GM23338 (cell line): Measurements from ENCODE around the gene MAPK7. TPM values are rescaled to one million over a fixed set of nuclear protein-coding genes. Genes with fewer than 3 reads are reported as not detected.

Experiments
- ATAC-seq: fragments of 200-7000 bp; cut with Tn5 transposase; 3 replicates; pipeline ENCODE4 v1.9.1; 2020
- DNase-seq: peaks from one replicate; pipeline ENCODE4 v3.0.0-alpha.2; 2015; ENCODE audit warnings: low spot score
- H2AFZ ChIP-seq: fragments of 200-600 bp; sonication (generic); 2 replicates; pipeline ENCODE4 v1.8.0; 2016; ENCODE audit warnings: antibody characterized with exemption, mild to moderate bottlenecking, moderate library complexity
- H3F3A ChIP-seq: fragments of 200-600 bp; sonication (generic); replicated peaks from 2 replicates; pipeline ENCODE4 v1.8.0; 2017; ENCODE audit warnings: antibody characterized with exemption, mixed run types, low read depth
- H3K27ac ChIP-seq: fragments of 200-600 bp; sonication (generic); 2 replicates; pipeline ENCODE4 v1.6.1; 2016; ENCODE audit warnings: low read depth
- H3K27me3 ChIP-seq: fragments of 200-600 bp; sonication (generic); 2 replicates; pipeline ENCODE4 v1.8.0; 2016; ENCODE audit warnings: mild to moderate bottlenecking, mixed run types, moderate library complexity; ENCODE audit not compliant: insufficient read depth
- H3K36me3 ChIP-seq: fragments of 200-600 bp; sonication (generic); 2 replicates; pipeline ENCODE4 v1.8.0; 2016; ENCODE audit warnings: mild to moderate bottlenecking; ENCODE audit not compliant: insufficient read depth
- H3K4me1 ChIP-seq: fragments of 200-600 bp; sonication (generic); 2 replicates; pipeline ENCODE4 v1.8.0; 2016; ENCODE audit warnings: mild to moderate bottlenecking, moderate library complexity; ENCODE audit not compliant: insufficient read depth
- H3K4me2 ChIP-seq: fragments of 200-600 bp; sonication (generic); 2 replicates; pipeline ENCODE4 v1.7.1; 2017; ENCODE audit warnings: mixed run types
- H3K4me3 ChIP-seq: fragments of 200-600 bp; sonication (generic); 2 replicates; pipeline ENCODE4 v1.6.1; 2016; ENCODE audit warnings: mixed run types
- H3K79me2 ChIP-seq: fragments of 200-600 bp; sonication (generic); replicated peaks from 2 replicates; pipeline ENCODE4 v1.8.0; 2017; ENCODE audit warnings: mild to moderate bottlenecking; ENCODE audit not compliant: insufficient read depth
- H3K9me2 ChIP-seq: fragments of 200-600 bp; sonication (generic); 2 replicates; pipeline ENCODE4 v1.8.0; 2017; ENCODE audit not compliant: insufficient read depth
- H4K20me1 ChIP-seq: fragments of 200-600 bp; sonication (generic); replicated peaks from 2 replicates; pipeline ENCODE4 v1.8.0; 2017; ENCODE audit warnings: mild to moderate bottlenecking; ENCODE audit not compliant: insufficient read depth
- H3K27ac Mint-ChIP-seq: 2 replicates; pipeline ENCODE4 v1.8.0; 2020; ENCODE audit warnings: inconsistent platforms, mild to moderate bottlenecking, moderate library complexity, mixed read lengths
- H3K27me3 Mint-ChIP-seq: 3 replicates; pipeline ENCODE4 v1.8.0; 2022; ENCODE audit warnings: low read depth, mild to moderate bottlenecking, moderate library complexity, mixed read lengths, inconsistent platforms; ENCODE audit not compliant: insufficient read depth, poor library complexity
- H3K36me3 Mint-ChIP-seq: 3 replicates; pipeline ENCODE4 v1.8.0; 2021; ENCODE audit warnings: low read depth, mild to moderate bottlenecking, inconsistent platforms, moderate library complexity, mixed read lengths
- H3K4me1 Mint-ChIP-seq: 3 replicates; pipeline ENCODE4 v1.8.0; 2020; ENCODE audit warnings: mild to moderate bottlenecking, inconsistent platforms, mixed read lengths
- H3K4me3 Mint-ChIP-seq: 3 replicates; pipeline ENCODE4 v1.8.0; 2021; ENCODE audit warnings: moderate library complexity, mild to moderate bottlenecking, inconsistent platforms, mixed read lengths
- H3K9me3 Mint-ChIP-seq: 3 replicates; pipeline ENCODE4 v1.8.0; 2020; ENCODE audit warnings: moderate library complexity, mild to moderate bottlenecking, inconsistent platforms, mixed read lengths
- CREB1 ChIP-seq: fragments of 250-450 bp; sonication (Bioruptor Pico); IDR thresholded peaks from 2 replicates; pipeline ENCODE4 v1.5.0; 2020; ENCODE audit warnings: low read depth, mild to moderate bottlenecking, moderate library complexity
- EZH2 ChIP-seq: fragments of 200-600 bp; sonication (generic); IDR thresholded peaks from one replicate; pipeline ENCODE4 v1.8.0; 2017; ENCODE audit warnings: antibody characterized with exemption, mild to moderate bottlenecking, low read depth; ENCODE audit not compliant: unreplicated experiment
- EZH2phosphoT487 ChIP-seq: fragments of 200-600 bp; sonication (generic); IDR thresholded peaks from one replicate; pipeline ENCODE4 v1.8.1; 2018; ENCODE audit warnings: antibody characterized with exemption; ENCODE audit not compliant: unreplicated experiment
- JUNB ChIP-seq: IDR thresholded peaks from one replicate; pipeline ENCODE4 v1.6.1; 2016; ENCODE audit warnings: antibody characterized with exemption; ENCODE audit not compliant: unreplicated experiment
- NANOG ChIP-seq: IDR thresholded peaks from 2 replicates; pipeline ENCODE4 v1.6.1; 2016; ENCODE audit warnings: antibody characterized with exemption, borderline replicate concordance
- POLR2AphosphoS5 ChIP-seq: IDR thresholded peaks from 2 replicates; pipeline ENCODE4 v1.6.1; 2016; ENCODE audit warnings: antibody characterized with exemption, low read depth
- STAT1 ChIP-seq: IDR thresholded peaks from one replicate; pipeline ENCODE4 v1.6.1; 2016; ENCODE audit warnings: antibody characterized with exemption; ENCODE audit not compliant: unreplicated experiment
- ZNF114 ChIP-seq: fragments of 250-450 bp; sonication (Bioruptor Pico); IDR thresholded peaks from 2 replicates; pipeline ENCODE4 v1.5.0; 2020; ENCODE audit warnings: mild to moderate bottlenecking, moderate library complexity
- ZNF331 ChIP-seq: fragments of 250-450 bp; sonication (Bioruptor Pico); IDR thresholded peaks from 2 replicates; pipeline ENCODE4 v1.5.0; 2020; ENCODE audit warnings: low read depth, mild to moderate bottlenecking, moderate library complexity
- polyA plus RNA-seq: library from polyadenylated mRNA; unstranded; fragments of >200 nt; fragmentation: Nextera tagmentation; extraction: Ambion mirVana; gene quantifications from 2 replicates; pipeline ENCODE4 v1.2.1, GENCODE V29; 2016
- total RNA-seq: library from RNA; depleted of rRNA; stranded (reverse); fragments of >200 nt; shearing (Covaris generic); gene quantifications from 2 replicates; pipeline ENCODE4 v1.2.3, GENCODE V29; 2014
- TF ChIP-seq, protein P1 (sequence below): IDR thresholded peaks from one replicate; pipeline ENCODE4 v1.6.1; 2018; ENCODE audit warnings: antibody characterized with exemption; ENCODE audit not compliant: unreplicated experiment
- TF ChIP-seq, protein P2 (sequence below): IDR thresholded peaks from 2 replicates; pipeline ENCODE4 v1.6.1; 2016; ENCODE audit warnings: antibody characterized with exemption
- TF ChIP-seq, protein P3 (sequence below), 2 experiments: fragments of 200-600 bp in 1 of 2; sonication (generic) in 1 of 2; conservative IDR thresholded peaks; 2 replicates each; pipeline versions ENCODE4 v1.5.1 to v1.6.1; 2016 to 2017; ENCODE audit warnings: antibody characterized with exemption in 2 of 2, low read depth in 2 of 2, mild to moderate bottlenecking in 2 of 2, moderate library complexity in 1 of 2

MAPK7 gene
- total and polyA plus RNA-seq, 2 experiments from 2014 or later, result 15.5 to 53.1 TPM

DNA sequence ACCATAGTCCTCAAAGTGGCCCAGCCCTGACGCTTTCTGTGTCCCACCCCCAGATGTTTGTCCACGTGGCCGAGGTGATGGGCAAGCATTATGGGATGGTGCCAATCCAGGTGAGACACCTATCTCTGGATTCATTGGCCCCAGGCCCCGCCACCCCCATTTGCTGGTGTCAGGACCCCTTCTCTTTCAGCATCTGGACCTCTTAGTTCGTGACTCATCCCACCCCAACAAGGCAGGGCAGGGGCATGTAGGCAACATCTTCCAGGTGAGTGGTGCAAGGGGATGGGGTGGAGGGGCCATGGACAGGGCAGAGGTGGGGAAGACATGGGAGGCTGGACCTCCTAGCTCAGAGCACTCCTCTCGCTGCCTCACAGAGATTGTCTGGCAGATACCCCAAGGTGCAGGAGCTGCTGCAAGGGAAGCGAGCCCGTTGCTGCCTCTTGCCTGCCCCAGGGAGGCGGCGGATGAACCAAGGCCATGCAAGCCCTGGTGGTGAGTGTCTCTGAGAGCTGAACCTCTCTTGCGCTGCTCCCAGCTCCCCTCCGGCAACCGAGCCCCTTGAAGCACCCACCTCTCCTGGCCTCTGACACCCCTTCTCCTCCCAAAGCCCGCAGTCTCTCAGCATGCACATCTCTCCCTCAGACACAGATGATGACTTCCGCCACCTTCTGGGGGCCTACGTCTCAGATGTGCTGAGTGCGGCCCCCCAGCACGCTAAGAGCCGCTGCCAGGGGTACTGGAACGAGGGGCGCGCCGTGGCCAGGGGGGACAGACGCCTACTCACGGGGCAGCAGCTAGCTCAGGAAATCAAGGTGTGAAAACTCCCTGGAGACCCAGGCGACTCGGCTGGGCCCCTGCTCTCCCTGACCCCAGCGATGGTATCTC lies 36.3 kb downstream of the MAPK7 start:
- Mint-ChIP-seq H3K27ac (no peak overlapping the region), H3K27me3 (peaks cover 13% of the 10 kb centered on the region), H3K9me3 (no peaks in the 10 kb centered on the region), H3K4me3 (no peak overlapping the region), H3K4me1 (peaks cover 17% of the 10 kb centered on the region), H3K36me3 (no peaks in the 10 kb centered on the region; the same call in 2 of the 3 replicates)
- Histone ChIP-seq H3K9me2 (0 out of 2 replicates have a peak, but pooled peaks cover 3% of the 10 kb centered on the region), H2AFZ (no peak overlapping the region), H3K27me3 (no peaks in the 10 kb centered on the region), H3K27ac (no peak overlapping the region), H3K4me2 (no peak overlapping the region), H3K4me1 (peaks cover 15% of the 10 kb centered on the region), H4K20me1 (no peaks in the 10 kb centered on the region), H3K4me3 (no peak overlapping the region), H3F3A (no peaks in the 10 kb centered on the region), H3K79me2 (no peaks in the 10 kb centered on the region), H3K36me3 (no peaks in the 10 kb centered on the region)
- no peak for DNase-seq
- TF ChIP-seq ZNF114 (CRISPR knock-in tag), result no peak
- TF ChIP-seq, protein P1, sequence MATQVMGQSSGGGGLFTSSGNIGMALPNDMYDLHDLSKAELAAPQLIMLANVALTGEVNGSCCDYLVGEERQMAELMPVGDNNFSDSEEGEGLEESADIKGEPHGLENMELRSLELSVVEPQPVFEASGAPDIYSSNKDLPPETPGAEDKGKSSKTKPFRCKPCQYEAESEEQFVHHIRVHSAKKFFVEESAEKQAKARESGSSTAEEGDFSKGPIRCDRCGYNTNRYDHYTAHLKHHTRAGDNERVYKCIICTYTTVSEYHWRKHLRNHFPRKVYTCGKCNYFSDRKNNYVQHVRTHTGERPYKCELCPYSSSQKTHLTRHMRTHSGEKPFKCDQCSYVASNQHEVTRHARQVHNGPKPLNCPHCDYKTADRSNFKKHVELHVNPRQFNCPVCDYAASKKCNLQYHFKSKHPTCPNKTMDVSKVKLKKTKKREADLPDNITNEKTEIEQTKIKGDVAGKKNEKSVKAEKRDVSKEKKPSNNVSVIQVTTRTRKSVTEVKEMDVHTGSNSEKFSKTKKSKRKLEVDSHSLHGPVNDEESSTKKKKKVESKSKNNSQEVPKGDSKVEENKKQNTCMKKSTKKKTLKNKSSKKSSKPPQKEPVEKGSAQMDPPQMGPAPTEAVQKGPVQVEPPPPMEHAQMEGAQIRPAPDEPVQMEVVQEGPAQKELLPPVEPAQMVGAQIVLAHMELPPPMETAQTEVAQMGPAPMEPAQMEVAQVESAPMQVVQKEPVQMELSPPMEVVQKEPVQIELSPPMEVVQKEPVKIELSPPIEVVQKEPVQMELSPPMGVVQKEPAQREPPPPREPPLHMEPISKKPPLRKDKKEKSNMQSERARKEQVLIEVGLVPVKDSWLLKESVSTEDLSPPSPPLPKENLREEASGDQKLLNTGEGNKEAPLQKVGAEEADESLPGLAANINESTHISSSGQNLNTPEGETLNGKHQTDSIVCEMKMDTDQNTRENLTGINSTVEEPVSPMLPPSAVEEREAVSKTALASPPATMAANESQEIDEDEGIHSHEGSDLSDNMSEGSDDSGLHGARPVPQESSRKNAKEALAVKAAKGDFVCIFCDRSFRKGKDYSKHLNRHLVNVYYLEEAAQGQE, result no peak
- no peak for TF ChIP-seq ZNF331 (CRISPR knock-in tag)
- no peak for TF ChIP-seq POLR2AphosphoS5
- no peak for TF ChIP-seq EZH2phosphoT487
- no peak for ATAC-seq

DNA sequence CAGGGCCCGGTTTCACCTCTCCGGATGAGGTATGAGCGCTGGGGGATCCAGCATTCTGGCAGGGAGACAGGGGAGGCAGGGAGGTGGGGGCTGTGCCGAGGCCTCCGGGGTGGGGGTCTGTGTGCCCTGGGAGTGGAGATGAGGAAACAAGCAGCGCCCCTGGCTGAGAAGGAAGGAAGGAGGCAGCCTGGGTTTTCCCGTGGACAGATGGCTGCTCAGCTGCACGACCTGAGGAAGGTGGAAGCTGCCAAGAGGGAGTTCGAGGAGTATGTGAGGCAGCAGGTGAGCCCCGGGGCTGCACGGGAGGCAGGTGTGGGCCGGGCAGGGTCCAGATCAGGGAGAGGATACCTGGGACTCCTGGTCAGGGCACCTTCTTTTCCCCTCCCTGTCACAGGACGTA lies 37.0 kb downstream of the MAPK7 start:
- H3K27ac ChIP-seq, result no peak overlapping the region
- no peaks in the 10 kb centered on the region; the same call in 2 of the 3 replicates for H3K36me3 Mint-ChIP-seq
- DNase-seq, result no peak
- ATAC-seq, result no peak
- no peaks in the 10 kb centered on the region for H4K20me1 ChIP-seq
- H3K79me2 ChIP-seq, result no peaks in the 10 kb centered on the region
- peaks cover 15% of the 10 kb centered on the region for H3K4me1 ChIP-seq
- H3K9me2 ChIP-seq, result 0 out of 2 replicates have a peak, but pooled peaks cover 3% of the 10 kb centered on the region
- H3F3A ChIP-seq, result no peaks in the 10 kb centered on the region
- no peaks in the 10 kb centered on the region for H3K27me3 ChIP-seq
- no peak overlapping the region for H3K27ac Mint-ChIP-seq
- no peak overlapping the region for H3K4me3 Mint-ChIP-seq
- H3K4me3 ChIP-seq, result no peak overlapping the region
- H3K4me2 ChIP-seq, result no peak overlapping the region
- H3K36me3 ChIP-seq, result no peaks in the 10 kb centered on the region
- no peak overlapping the region for H2AFZ ChIP-seq
- peaks cover 14% of the 10 kb centered on the region for H3K4me1 Mint-ChIP-seq
- H3K9me3 Mint-ChIP-seq, result no peaks in the 10 kb centered on the region
- peaks cover 12% of the 10 kb centered on the region for H3K27me3 Mint-ChIP-seq
- TF ChIP-seq, protein P1, result no peak
- TF ChIP-seq EZH2, result no peak
- no peak for TF ChIP-seq ZNF331 (CRISPR knock-in tag)
- no peak for TF ChIP-seq JUNB
- TF ChIP-seq ZNF114 (CRISPR knock-in tag), result no peak
- TF ChIP-seq CREB1 (CRISPR knock-in tag), result no peak
- no peak for TF ChIP-seq NANOG
- no peak for TF ChIP-seq STAT1
- TF ChIP-seq, protein P2, sequence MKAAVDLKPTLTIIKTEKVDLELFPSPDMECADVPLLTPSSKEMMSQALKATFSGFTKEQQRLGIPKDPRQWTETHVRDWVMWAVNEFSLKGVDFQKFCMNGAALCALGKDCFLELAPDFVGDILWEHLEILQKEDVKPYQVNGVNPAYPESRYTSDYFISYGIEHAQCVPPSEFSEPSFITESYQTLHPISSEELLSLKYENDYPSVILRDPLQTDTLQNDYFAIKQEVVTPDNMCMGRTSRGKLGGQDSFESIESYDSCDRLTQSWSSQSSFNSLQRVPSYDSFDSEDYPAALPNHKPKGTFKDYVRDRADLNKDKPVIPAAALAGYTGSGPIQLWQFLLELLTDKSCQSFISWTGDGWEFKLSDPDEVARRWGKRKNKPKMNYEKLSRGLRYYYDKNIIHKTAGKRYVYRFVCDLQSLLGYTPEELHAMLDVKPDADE, result no peak
- TF ChIP-seq, protein P3, sequence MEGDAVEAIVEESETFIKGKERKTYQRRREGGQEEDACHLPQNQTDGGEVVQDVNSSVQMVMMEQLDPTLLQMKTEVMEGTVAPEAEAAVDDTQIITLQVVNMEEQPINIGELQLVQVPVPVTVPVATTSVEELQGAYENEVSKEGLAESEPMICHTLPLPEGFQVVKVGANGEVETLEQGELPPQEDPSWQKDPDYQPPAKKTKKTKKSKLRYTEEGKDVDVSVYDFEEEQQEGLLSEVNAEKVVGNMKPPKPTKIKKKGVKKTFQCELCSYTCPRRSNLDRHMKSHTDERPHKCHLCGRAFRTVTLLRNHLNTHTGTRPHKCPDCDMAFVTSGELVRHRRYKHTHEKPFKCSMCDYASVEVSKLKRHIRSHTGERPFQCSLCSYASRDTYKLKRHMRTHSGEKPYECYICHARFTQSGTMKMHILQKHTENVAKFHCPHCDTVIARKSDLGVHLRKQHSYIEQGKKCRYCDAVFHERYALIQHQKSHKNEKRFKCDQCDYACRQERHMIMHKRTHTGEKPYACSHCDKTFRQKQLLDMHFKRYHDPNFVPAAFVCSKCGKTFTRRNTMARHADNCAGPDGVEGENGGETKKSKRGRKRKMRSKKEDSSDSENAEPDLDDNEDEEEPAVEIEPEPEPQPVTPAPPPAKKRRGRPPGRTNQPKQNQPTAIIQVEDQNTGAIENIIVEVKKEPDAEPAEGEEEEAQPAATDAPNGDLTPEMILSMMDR (conservative IDR thresholded peaks at IDR 0.05; ENCODE audit: low read depth in 2 of 2), result no peak
- TF ChIP-seq EZH2phosphoT487, result no peak
- no peak for TF ChIP-seq POLR2AphosphoS5
